GM12873 (cell line): Measurements from ENCODE around the gene PSD4.

Experiments
- CTCF ChIP-seq: IDR thresholded peaks from 2 replicates; pipeline ENCODE4 v1.5.1; 2012; ENCODE audit warnings: low read depth, mild to moderate bottlenecking, moderate library complexity, low read length, control low read depth; ENCODE audit not compliant: insufficient read depth; ENCODE audit errors: missing control alignments

Gene PSD4

GRCh38 chr2:113201496-113202304 lies 27.9 kb downstream of the PSD4 start:
- TF ChIP-seq CTCF: no peak

- no peak for TF ChIP-seq CTCF
Observed at GRCh38 chr2:113202305-113203216, 28.8 kb downstream of the PSD4 start.

GRCh38 chr2:113203217-113203530 lies 29.4 kb downstream of the PSD4 start:
- peak; percentile 3 for TF ChIP-seq CTCF

GRCh38 chr2:113203901-113204519 lies 30.2 kb downstream of the PSD4 start:
- peak; percentile 96 for TF ChIP-seq CTCF

- no peak for TF ChIP-seq CTCF
Observed at GRCh38 chr2:113206251-113206650, 32.5 kb downstream of the PSD4 start.

- no peak for TF ChIP-seq CTCF
Observed at GRCh38 chr2:113207021-113207420, 33.2 kb downstream of the PSD4 start.

GRCh38 chr2:113208396-113208795 lies 34.6 kb downstream of the PSD4 start:
- no peak for TF ChIP-seq CTCF
